Mesenchymal stem cell (in vitro differentiated cells and primary cell): ENCODE measurements around the gene ZC3H18.

ENCODE experiments used
- DNase-seq: peaks from one replicate; pipeline ENCODE4 v3.0.0-alpha.2; 2013
- H2AFZ ChIP-seq: one replicate; pipeline ENCODE4 v1.6.1; 2013; ENCODE audit warnings: low read depth, mild to moderate bottlenecking, control low read depth, inconsistent platforms, low read length, moderate library complexity
- H2AK5ac ChIP-seq: 2 replicates; pipeline ENCODE4 v1.6.1; 2013; ENCODE audit warnings: low read length, moderate library complexity, mild to moderate bottlenecking, inconsistent platforms; ENCODE audit not compliant: severe bottlenecking
- H2BK120ac ChIP-seq: one replicate; pipeline ENCODE4 v1.6.1; 2013; ENCODE audit warnings: low read depth, mild to moderate bottlenecking, inconsistent platforms, low read length, moderate library complexity
- H2BK12ac ChIP-seq, 2 experiments: one replicate each; pipeline ENCODE4 v1.6.1; 2013; ENCODE audit warnings: inconsistent platforms in 2 of 2, low read length in 2 of 2, mild to moderate bottlenecking in 2 of 2, moderate library complexity in 2 of 2, control low read depth in 1 of 2
- H2BK15ac ChIP-seq: one replicate; pipeline ENCODE4 v1.6.1; 2013; ENCODE audit warnings: mild to moderate bottlenecking, low read depth, inconsistent platforms; ENCODE audit not compliant: poor library complexity, severe bottlenecking
- H2BK5ac ChIP-seq: 2 replicates; pipeline ENCODE4 v1.6.1; 2013; ENCODE audit warnings: low read depth, mild to moderate bottlenecking, low read length, control low read depth, inconsistent platforms; ENCODE audit not compliant: poor library complexity, severe bottlenecking
- H3K14ac ChIP-seq, 2 experiments: one replicate each; pipeline ENCODE4 v1.6.1; 2013; ENCODE audit warnings: inconsistent platforms in 2 of 2, low read length in 2 of 2, control low read depth in 1 of 2, mild to moderate bottlenecking in 1 of 2, moderate library complexity in 1 of 2
- H3K18ac ChIP-seq, 2 experiments: one replicate each; pipeline ENCODE4 v1.6.1; 2013; ENCODE audit warnings: inconsistent platforms in 2 of 2, low read length in 2 of 2, control low read depth in 1 of 2, low read depth in 1 of 2, mild to moderate bottlenecking in 1 of 2
- H3K23ac ChIP-seq, 2 experiments: one replicate each; pipeline ENCODE4 v1.6.1; 2013; ENCODE audit warnings: inconsistent platforms in 2 of 2, low read length in 2 of 2, mild to moderate bottlenecking in 2 of 2, moderate library complexity in 2 of 2, control low read depth in 1 of 2
- H3K27ac ChIP-seq: 2 replicates; pipeline ENCODE4 v1.5.1; 2013; ENCODE audit warnings: mild to moderate bottlenecking, moderate library complexity, low read length, control low read depth, inconsistent platforms; ENCODE audit not compliant: poor library complexity, severe bottlenecking
- H3K27me3 ChIP-seq, 2 experiments: 2 replicates each; pipeline versions ENCODE4 v1.6.1 to v1.7.0; 2013; ENCODE audit warnings: low read length in 2 of 2, mild to moderate bottlenecking in 2 of 2, moderate library complexity in 2 of 2, control low read depth in 1 of 2, inconsistent platforms in 1 of 2; ENCODE audit not compliant: control insufficient read depth in 1 of 2, insufficient read depth in 1 of 2
- H3K36me3 ChIP-seq, 2 experiments: 2 replicates each; pipeline versions ENCODE4 v1.6.1 to v1.7.0; 2013; ENCODE audit warnings: low read length in 2 of 2, control low read depth in 1 of 2, inconsistent platforms in 1 of 2, low read depth in 1 of 2, mild to moderate bottlenecking in 1 of 2; ENCODE audit not compliant: insufficient read depth in 2 of 2, control insufficient read depth in 1 of 2
- H3K4ac ChIP-seq, 2 experiments: one replicate each; pipeline ENCODE4 v1.6.1; 2013; ENCODE audit warnings: inconsistent platforms in 2 of 2, low read length in 2 of 2, mild to moderate bottlenecking in 2 of 2, moderate library complexity in 2 of 2, control low read depth in 1 of 2, low read depth in 1 of 2
- H3K4me1 ChIP-seq: 2 replicates; pipeline ENCODE4 v1.6.1; 2013; ENCODE audit warnings: low read depth, low read length, control low read depth; ENCODE audit not compliant: control insufficient read depth, insufficient read depth
- H3K4me2 ChIP-seq: 2 replicates; pipeline ENCODE4 v1.6.1; 2013; ENCODE audit warnings: low read length, mild to moderate bottlenecking, inconsistent platforms; ENCODE audit not compliant: poor library complexity, severe bottlenecking
- H3K4me3 ChIP-seq, 2 experiments: 2 replicates each; pipeline versions ENCODE4 v1.5.1 to v1.7.0; 2013; ENCODE audit warnings: low read length in 2 of 2, mild to moderate bottlenecking in 2 of 2, control low read depth in 1 of 2, low read depth in 1 of 2; ENCODE audit not compliant: insufficient read depth in 1 of 2
- H3K79me1 ChIP-seq: replicated peaks from 2 replicates; pipeline ENCODE4 v1.6.1; 2013; ENCODE audit warnings: mild to moderate bottlenecking, control low read depth, low read length, inconsistent platforms; ENCODE audit not compliant: poor library complexity, severe bottlenecking
- H3K9ac ChIP-seq: 2 replicates; pipeline ENCODE4 v1.7.0; 2013; ENCODE audit warnings: mild to moderate bottlenecking, low read length, moderate library complexity
- H3K9me3 ChIP-seq: 2 replicates; pipeline ENCODE4 v1.7.0; 2013; ENCODE audit warnings: mild to moderate bottlenecking, low read length; ENCODE audit not compliant: control insufficient read depth
- H4K8ac ChIP-seq: one replicate; pipeline ENCODE4 v1.6.1; 2013; ENCODE audit warnings: inconsistent platforms, mild to moderate bottlenecking, low read length, moderate library complexity
- H4K91ac ChIP-seq: one replicate; pipeline ENCODE4 v1.6.1; 2013; ENCODE audit warnings: mild to moderate bottlenecking, low read length, inconsistent platforms
- WGBS: methylation state at CpG from one replicate; pipeline ENCODE4 v1.1.7; 2013; ENCODE audit warnings: mixed read lengths; 5-methylcytosine and 5-hydroxymethylcytosine counted together

The ZC3H18 gene

DNA sequence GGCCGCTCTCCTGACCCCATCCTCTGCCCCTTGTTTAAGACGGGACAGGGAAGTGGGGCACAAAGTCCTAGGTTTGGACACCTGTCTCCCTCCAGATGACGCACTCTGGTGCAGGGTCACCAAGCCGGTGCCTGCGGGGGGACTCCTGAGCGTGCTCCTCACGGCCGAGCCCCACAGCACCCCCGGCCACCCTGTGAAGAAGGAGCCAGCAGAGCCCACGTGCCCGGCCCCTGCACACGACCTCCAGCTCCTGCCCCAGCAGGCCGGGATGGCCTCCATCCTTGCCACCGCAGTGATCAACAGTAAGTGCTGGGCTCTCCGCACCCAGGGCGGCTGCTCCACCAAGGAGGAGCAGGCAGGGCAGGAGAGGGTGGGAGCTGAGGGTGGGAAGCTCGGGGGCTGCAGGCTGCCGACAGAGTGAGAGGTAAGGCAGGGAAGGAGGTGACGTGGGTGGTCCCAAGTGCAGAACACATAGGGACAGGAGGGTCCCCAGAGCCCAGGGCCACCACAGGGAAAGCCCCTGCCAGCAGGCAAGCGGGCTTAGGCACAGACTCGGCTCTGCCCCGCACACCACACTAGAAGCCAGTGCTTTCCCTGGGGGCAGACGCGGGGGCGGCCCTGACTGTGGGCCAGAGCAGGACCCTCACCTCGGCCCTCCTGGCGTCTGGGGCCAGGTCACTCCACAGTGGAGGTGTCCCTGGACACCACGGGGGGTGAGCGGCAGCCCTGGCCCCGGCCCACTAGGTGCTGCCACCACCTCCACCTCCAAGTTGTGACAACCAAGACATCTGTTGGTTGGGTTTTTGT, 42.1 kb upstream of the ZC3H18 start:
- H3K9ac ChIP-seq, result no peak overlapping the region
- peak overlapping the region; percentile 22 for H4K8ac ChIP-seq
- peaks cover 0 to 16% of the 10 kb centered on the region in 2 experiments for H3K27me3 ChIP-seq
- H3K23ac ChIP-seq, result no peak overlapping the region
- no peak overlapping the region for H2BK15ac ChIP-seq
- H3K4me2 ChIP-seq, result no peak overlapping the region
- H3K14ac ChIP-seq, result no peak overlapping the region
- H3K18ac ChIP-seq, result no peak overlapping the region
- no peak overlapping the region for H3K27ac ChIP-seq
- no peak overlapping the region for H2BK5ac ChIP-seq
- H2BK12ac ChIP-seq, result no peak overlapping the region
- no peak overlapping the region for H3K4ac ChIP-seq
- H3K36me3 ChIP-seq, result peaks cover 0 to 29% of the 10 kb centered on the region in 2 experiments
- H3K4me1 ChIP-seq, result peaks cover 19% of the 10 kb centered on the region
- H2AK5ac ChIP-seq, result no peak overlapping the region
- H2AFZ ChIP-seq, result no peak overlapping the region
- no peaks in the 10 kb centered on the region for H3K79me1 ChIP-seq
- H3K4me3 ChIP-seq, result no peak overlapping the region
- H3K9me3 ChIP-seq, result no peaks in the 10 kb centered on the region
- DNase-seq, result no peak
- no peak overlapping the region for H4K91ac ChIP-seq
- H2BK120ac ChIP-seq, result no peak overlapping the region
- WGBS, result 83% methylated on average over 30 of the region's 30 CpGs

DNA sequence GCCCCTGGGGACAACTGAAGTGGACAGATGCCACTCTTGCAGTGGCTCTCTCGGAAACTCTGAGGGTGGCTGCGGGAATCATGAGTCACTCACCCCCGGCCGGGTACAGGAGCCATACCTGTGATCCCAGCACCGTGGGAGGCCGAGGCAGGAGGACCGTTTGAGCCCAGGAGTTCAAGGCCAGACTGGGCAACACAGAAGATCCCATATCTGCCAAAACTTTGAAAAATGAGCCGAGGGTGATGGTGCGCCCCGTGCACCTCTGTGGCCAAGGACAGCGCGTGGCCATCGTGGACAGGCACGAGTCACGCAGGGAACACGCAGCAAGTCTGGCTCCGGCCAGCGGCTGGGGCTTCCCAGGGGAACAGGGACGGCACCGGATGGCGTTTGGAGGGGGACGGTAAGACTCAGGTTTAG, 41.3 kb upstream of the ZC3H18 start:
- Histone ChIP-seq H3K23ac (no peak overlapping the region), H2AFZ (no peak overlapping the region), H3K4me1 (peaks cover 25% of the 10 kb centered on the region), H2AK5ac (no peak overlapping the region), H3K9me3 (no peaks in the 10 kb centered on the region), H4K91ac (no peak overlapping the region), H3K27ac (no peak overlapping the region), H2BK12ac (no peak overlapping the region), H3K4ac (no peak overlapping the region), H3K4me3 (no peak overlapping the region), H3K36me3 (peaks cover 0 to 26% of the 10 kb centered on the region in 2 experiments), H2BK5ac (no peak overlapping the region), H3K4me2 (no peak overlapping the region), H2BK120ac (no peak overlapping the region), H3K79me1 (no peaks in the 10 kb centered on the region), H3K27me3 (peaks cover 0 to 8% of the 10 kb centered on the region in 2 experiments), H4K8ac (no peak overlapping the region), H3K14ac (no peak overlapping the region), H3K9ac (no peak overlapping the region), H2BK15ac (no peak overlapping the region), H3K18ac (no peak overlapping the region)
- WGBS, result 89% methylated on average over 22 of the region's 22 CpGs
- DNase-seq, result no peak

DNA sequence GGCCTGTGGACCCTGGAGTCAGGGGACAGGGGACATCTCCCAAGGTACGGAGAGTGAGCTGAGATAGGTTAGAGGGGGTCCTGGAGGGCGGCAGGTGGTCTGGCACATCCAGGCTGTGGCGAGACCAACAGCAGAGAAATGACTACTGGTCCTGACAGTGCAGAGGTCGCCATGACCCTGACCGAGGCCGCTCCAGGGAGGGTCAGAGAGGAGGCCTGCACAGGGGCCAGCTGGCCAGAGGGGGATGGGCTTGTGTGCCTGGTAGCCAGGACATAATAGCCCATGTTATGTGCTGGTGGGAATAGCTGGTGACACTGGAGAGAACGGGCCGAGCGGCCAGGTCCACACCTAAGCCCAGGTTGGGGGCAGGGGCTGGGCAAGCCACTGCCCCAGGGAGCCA, 40.6 kb upstream of the ZC3H18 start:
- Histone ChIP-seq H3K4me3 (no peak overlapping the region), H4K91ac (no peak overlapping the region), H3K9ac (no peak overlapping the region), H2AFZ (no peak overlapping the region), H3K27me3 (peaks cover 0 to 1% of the 10 kb centered on the region in 2 experiments), H3K4me1 (peaks cover 25% of the 10 kb centered on the region), H2BK5ac (no peak overlapping the region), H2BK15ac (no peak overlapping the region), H3K18ac (no peak overlapping the region), H3K23ac (no peak overlapping the region), H3K9me3 (no peaks in the 10 kb centered on the region), H3K4ac (no peak overlapping the region), H3K36me3 (peaks cover 0 to 26% of the 10 kb centered on the region in 2 experiments), H3K79me1 (no peaks in the 10 kb centered on the region), H3K27ac (no peak overlapping the region), H4K8ac (no peak overlapping the region), H2BK120ac (no peak overlapping the region), H3K4me2 (no peak overlapping the region), H2AK5ac (no peak overlapping the region), H3K14ac (no peak overlapping the region), H2BK12ac (no peak overlapping the region)
- DNase-seq, result no peak
- WGBS, result 86% methylated on average over 9 of the region's 9 CpGs

DNA sequence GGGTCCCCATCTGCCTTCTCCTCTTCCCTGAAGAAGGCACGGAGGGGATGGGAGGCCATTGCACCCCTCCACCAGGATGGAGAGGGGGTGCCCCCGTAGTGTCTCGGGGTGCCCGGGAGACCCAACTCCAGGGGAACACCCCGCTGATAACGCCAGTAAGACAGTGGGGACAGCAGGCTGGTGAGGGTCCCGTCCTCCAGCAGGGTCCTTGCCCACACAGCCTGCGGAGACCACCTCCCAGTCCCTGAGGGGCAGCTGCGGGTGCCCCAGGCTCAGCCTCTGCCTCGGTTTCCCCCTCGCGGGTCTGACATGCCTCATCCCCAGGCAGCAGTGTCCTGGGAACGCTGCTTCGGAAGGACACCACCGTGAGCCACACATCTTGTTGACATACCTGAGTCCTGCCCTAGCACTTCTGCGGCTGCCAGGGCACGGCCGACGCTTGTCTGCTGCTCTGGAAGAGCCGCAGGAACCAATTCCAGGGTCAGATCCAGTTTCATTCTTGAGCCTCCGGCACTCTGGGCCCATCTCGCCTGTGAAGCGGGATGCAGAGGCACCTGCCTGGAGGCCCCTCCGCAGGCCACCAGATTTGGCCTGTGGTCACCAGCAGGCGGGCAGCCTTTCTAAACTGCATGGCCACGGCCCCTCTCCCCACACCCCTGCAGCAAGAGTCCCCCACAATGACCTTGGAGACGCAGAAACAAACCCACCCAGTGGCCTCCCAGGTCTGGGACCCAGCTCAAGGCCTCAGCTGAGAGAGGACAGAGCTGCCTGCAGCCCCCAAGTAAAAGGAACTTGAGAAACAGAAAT, 39.9 kb upstream of the ZC3H18 start:
- Histone ChIP-seq H3K27me3 (no peaks in the 10 kb centered on the region), H3K18ac (no peak overlapping the region), H2BK12ac (no peak overlapping the region), H3K79me1 (peaks cover 4% of the 10 kb centered on the region), H3K4ac (no peak overlapping the region), H3K23ac (no peak overlapping the region), H3K4me1 (peaks cover 31% of the 10 kb centered on the region), H2AK5ac (no peak overlapping the region), H2BK5ac (no peak overlapping the region), H3K4me3 (no peak overlapping the region), H4K8ac (no peak overlapping the region), H3K27ac (no peak overlapping the region), H3K36me3 (peaks cover 0 to 32% of the 10 kb centered on the region in 2 experiments), H3K9ac (no peak overlapping the region), H2AFZ (no peak overlapping the region), H3K4me2 (no peak overlapping the region), H3K9me3 (no peaks in the 10 kb centered on the region), H2BK120ac (no peak overlapping the region), H3K14ac (no peak overlapping the region), H2BK15ac (no peak overlapping the region), H4K91ac (no peak overlapping the region)
- no peak for DNase-seq
- WGBS, result 92% methylated on average over 27 of the region's 27 CpGs
